Kidney (tissue), 14 donors: ENCODE results near the gene PRMT3. TPM values are rescaled to one million over a fixed set of nuclear protein-coding genes. Genes with fewer than 3 reads are reported as not detected.

Source experiments
- DNase-seq, 5 donors: peaks; one replicate each; pipeline ENCODE4 v3.0.0-alpha.2; 2013 to 2020
- FAIRE-seq: peaks from 2 replicates; lab custom pipeline; 2012; peaks lifted over from hg19 to GRCh38; lab: Jason Lieb, UNC
- H3K27ac ChIP-seq, 2 donors: one replicate each; pipeline ENCODE4 v1.7.0; 2013; ENCODE audit warnings: low read depth in 2 of 2, low read length in 2 of 2, inconsistent platforms in 1 of 2
- H3K27me3 ChIP-seq: one replicate; pipeline ENCODE4 v1.7.1; 2013; ENCODE audit warnings: low read length, inconsistent platforms; ENCODE audit not compliant: control insufficient read depth, insufficient read depth
- H3K36me3 ChIP-seq, 3 donors: one replicate each; pipeline versions ENCODE4 v1.7.0 to v1.7.1; 2013; ENCODE audit warnings: low read length in 3 of 3, control low read depth in 1 of 3, inconsistent platforms in 1 of 3; ENCODE audit not compliant: insufficient read depth in 3 of 3, control insufficient read depth in 2 of 3
- H3K4me1 ChIP-seq, 3 donors: one replicate each; pipeline versions ENCODE4 v1.7.0 to v1.7.1; 2013; ENCODE audit warnings: low read length in 3 of 3, inconsistent platforms in 1 of 3, low read depth in 1 of 3; ENCODE audit not compliant: control insufficient read depth in 2 of 3, insufficient read depth in 2 of 3
- H3K4me3 ChIP-seq, 3 donors: one replicate each; pipeline versions ENCODE4 v1.7.0 to v1.8.1; 2013; ENCODE audit warnings: low read length in 3 of 3, control low read depth in 1 of 3, inconsistent platforms in 1 of 3
- H3K9ac ChIP-seq, 3 donors: one replicate each; pipeline versions ENCODE4 v1.7.0 to v1.7.1; 2013; ENCODE audit warnings: low read length in 3 of 3, control low read depth in 1 of 3, inconsistent platforms in 1 of 3
- H3K9me3 ChIP-seq, 3 donors: one replicate each; pipeline versions ENCODE4 v1.7.0 to v1.7.1; 2013; ENCODE audit warnings: low read length in 3 of 3, control low read depth in 1 of 3, inconsistent platforms in 1 of 3; ENCODE audit not compliant: control insufficient read depth in 2 of 3, insufficient read depth in 1 of 3
- intact Hi-C: fragments of 100-400 bp; cut with DNase I; formaldehyde crosslinking; loops from one replicate; pipeline ENCODE4 v1.11.1; 2022
- polyA plus RNA-seq: library from polyadenylated mRNA; stranded (reverse); fragments of 350-450 nt; fragmentation: Illumina TruSeq; extraction: RNeasy Lipid Tissue Mini Kit (QIAGEN cat#74804); gene quantifications from one replicate; pipeline ENCODE4 v1.2.3, GENCODE V29; 2014; ENCODE audit warnings: low read depth, low replicate concordance; ENCODE audit not compliant: insufficient read depth
- total RNA-seq: library from RNA; stranded (reverse); fragmentation: NEBNext Ultra II Directional; extraction: Animal tissue kit (Norgen Biotek cat#: 25700); gene quantifications from one replicate; pipeline ENCODE4 v1.2.1, GENCODE V29; 2021
- TF ChIP-seq, protein P1 (sequence below): IDR thresholded peaks from 3 replicates; pipeline ENCODE4 v1.5.1; 2012; ENCODE audit warnings: mild to moderate bottlenecking, moderate library complexity, borderline replicate concordance; ENCODE audit not compliant: insufficient read depth; ENCODE audit errors: extremely low read depth
- donor health status: control.
- donor health status: control.
- donor health status: control.
- donor health status: control.
- donor health status: control.
- donor health status: DM: yes; HTN: yes; CAD: no.
- donor health status: Normal renal cell carcinoma (clear cell type).

The PRMT3 gene
- total and polyA plus RNA-seq, 2 donors from 2014 or later, result 6.8 to 16.0 TPM

DNA sequence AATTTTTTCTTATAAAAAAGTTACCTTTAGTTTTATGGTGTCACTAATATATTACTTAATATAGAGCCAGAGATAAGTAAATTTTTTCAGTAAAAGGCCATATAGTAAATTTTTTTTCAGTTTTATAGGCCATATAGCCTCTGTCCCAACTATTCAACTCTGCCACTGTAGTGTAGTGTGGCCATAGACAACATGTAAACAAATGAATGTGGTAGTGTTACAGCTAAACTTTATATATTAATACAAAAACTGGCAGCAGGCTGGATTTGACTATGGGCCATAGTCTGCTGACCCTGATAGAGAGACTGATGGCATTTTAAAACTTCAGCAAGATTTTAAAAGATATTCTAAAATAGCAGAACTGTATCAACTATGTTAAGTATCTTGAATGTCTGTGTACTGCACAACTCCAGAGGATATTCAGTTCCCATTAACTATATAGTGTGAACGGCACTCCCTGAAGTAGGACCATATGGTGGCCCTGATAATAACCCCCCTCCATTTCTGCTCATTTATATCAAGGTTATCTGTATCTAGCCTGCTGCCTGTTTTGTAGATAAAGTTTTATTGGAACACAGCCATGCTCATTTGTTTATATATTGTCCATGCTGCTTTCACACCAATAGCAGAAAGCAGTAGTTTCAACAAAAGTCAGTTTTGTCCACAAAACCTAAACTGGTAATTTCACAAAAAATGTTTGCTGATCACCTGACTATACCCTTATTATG is 71.6 kb downstream of the PRMT3 start:
- no peaks in the 10 kb centered on the region for H3K4me1 ChIP-seq
- H3K4me3 ChIP-seq, result no peak overlapping the region
- no peak overlapping the region for H3K27ac ChIP-seq
- TF ChIP-seq, protein P1, sequence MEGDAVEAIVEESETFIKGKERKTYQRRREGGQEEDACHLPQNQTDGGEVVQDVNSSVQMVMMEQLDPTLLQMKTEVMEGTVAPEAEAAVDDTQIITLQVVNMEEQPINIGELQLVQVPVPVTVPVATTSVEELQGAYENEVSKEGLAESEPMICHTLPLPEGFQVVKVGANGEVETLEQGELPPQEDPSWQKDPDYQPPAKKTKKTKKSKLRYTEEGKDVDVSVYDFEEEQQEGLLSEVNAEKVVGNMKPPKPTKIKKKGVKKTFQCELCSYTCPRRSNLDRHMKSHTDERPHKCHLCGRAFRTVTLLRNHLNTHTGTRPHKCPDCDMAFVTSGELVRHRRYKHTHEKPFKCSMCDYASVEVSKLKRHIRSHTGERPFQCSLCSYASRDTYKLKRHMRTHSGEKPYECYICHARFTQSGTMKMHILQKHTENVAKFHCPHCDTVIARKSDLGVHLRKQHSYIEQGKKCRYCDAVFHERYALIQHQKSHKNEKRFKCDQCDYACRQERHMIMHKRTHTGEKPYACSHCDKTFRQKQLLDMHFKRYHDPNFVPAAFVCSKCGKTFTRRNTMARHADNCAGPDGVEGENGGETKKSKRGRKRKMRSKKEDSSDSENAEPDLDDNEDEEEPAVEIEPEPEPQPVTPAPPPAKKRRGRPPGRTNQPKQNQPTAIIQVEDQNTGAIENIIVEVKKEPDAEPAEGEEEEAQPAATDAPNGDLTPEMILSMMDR, result no peak
- FAIRE-seq, result no peak
- H3K36me3 ChIP-seq, result no peaks in the 10 kb centered on the region
- no peaks in the 10 kb centered on the region for H3K27me3 ChIP-seq
- no peak overlapping the region for H3K9ac ChIP-seq
- no peaks in the 10 kb centered on the region for H3K9me3 ChIP-seq
- intact Hi-C loops, result no loop called here
- DNase-seq, result no peak

DNA sequence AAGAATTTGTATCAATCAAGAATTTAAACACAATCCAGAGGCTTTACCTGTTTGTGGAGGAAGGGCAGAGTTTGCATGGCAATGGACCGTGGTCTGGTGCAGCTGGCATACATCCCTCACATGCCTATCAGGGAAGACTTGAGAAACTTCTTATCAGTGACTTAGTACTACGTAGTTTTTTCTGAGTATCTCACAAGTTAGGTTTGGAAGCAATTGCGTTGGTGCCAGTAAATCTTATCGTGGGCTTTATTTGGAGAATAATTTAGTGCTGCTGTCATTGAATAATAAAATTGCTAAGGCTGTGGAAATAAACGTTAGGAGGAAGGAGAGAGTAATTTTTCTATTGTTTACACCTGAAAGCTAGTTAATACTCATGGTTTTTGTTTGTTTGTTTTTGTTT is 72.3 kb downstream of the PRMT3 start:
- H3K9ac ChIP-seq, result no peak overlapping the region
- intact Hi-C loops, result no loop called here
- no peak overlapping the region for H3K27ac ChIP-seq
- no peak overlapping the region for H3K4me3 ChIP-seq
- H3K27me3 ChIP-seq, result no peaks in the 10 kb centered on the region
- TF ChIP-seq, protein P1, result no peak
- H3K9me3 ChIP-seq, result no peaks in the 10 kb centered on the region
- FAIRE-seq, result no peak
- no peaks in the 10 kb centered on the region for H3K4me1 ChIP-seq
- H3K36me3 ChIP-seq, result no peaks in the 10 kb centered on the region
- no peak for DNase-seq

DNA sequence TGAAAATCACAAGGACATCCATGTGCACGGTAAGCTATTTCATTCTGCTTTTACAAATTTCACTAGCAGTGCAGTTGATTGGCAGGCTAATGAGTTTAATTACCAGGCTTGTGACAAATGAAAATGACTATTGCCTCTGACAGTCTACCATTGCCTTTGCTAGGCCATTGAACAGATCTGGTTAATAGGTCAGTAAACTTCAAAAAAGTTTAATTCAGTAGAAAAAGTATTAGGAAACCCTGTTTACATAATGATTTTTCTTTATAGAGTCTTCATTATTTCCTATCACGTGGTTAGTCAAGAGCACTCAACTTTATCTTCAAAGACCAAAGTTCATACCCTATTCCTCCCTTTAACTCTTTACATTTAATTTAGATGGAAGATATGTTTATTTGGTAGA is 77.0 kb downstream of the PRMT3 start:
- no peaks in the 10 kb centered on the region for H3K36me3 ChIP-seq
- no peak overlapping the region for H3K27ac ChIP-seq
- intact Hi-C loops, result no loop called here
- TF ChIP-seq, protein P1, result no peak
- DNase-seq (no peak), FAIRE-seq (no peak)
- no peaks in the 10 kb centered on the region for H3K27me3 ChIP-seq
- no peak overlapping the region for H3K9ac ChIP-seq
- no peaks in the 10 kb centered on the region for H3K4me1 ChIP-seq
- H3K9me3 ChIP-seq, result no peaks in the 10 kb centered on the region
- H3K4me3 ChIP-seq, result no peak overlapping the region
